MM.1S (cell line): ENCODE results near the gene PGGHG.

Source experiments
- DNase-seq: peaks from one replicate; pipeline ENCODE4 v3.0.0-alpha.2; 2015
- H2AFZ ChIP-seq: fragments of 300-600 bp; sonication (generic); 2 replicates; pipeline ENCODE4 v1.6.0; 2016; ENCODE audit warnings: antibody characterized with exemption, low read length
- H3F3A ChIP-seq: fragments of 300-600 bp; sonication (generic); 2 replicates; pipeline ENCODE4 v1.6.1; 2016; ENCODE audit warnings: mild to moderate bottlenecking, antibody characterized with exemption, low read length, moderate library complexity, mixed read lengths; ENCODE audit not compliant: insufficient read depth
- H3K27ac ChIP-seq: fragments of 300-600 bp; sonication (generic); 2 replicates; pipeline ENCODE4 v1.5.1; 2016; ENCODE audit warnings: mild to moderate bottlenecking, low read length
- H3K27me3 ChIP-seq: fragments of 300-600 bp; sonication (generic); replicated peaks from 2 replicates; pipeline ENCODE4 v1.6.0; 2016; ENCODE audit warnings: low read length; ENCODE audit not compliant: insufficient read depth
- H3K36me3 ChIP-seq: fragments of 300-600 bp; sonication (generic); replicated peaks from 2 replicates; pipeline ENCODE4 v1.6.1; 2016; ENCODE audit warnings: mild to moderate bottlenecking, low read length, mixed read lengths; ENCODE audit not compliant: insufficient read depth
- H3K4me1 ChIP-seq: fragments of 300-600 bp; sonication (generic); 2 replicates; pipeline ENCODE4 v1.6.1; 2016; ENCODE audit warnings: low read length, mixed read lengths
- H3K4me2 ChIP-seq: fragments of 300-600 bp; sonication (generic); 2 replicates; pipeline ENCODE4 v1.6.0; 2016; ENCODE audit warnings: low read depth, low read length
- H3K4me3 ChIP-seq: fragments of 300-600 bp; sonication (generic); 2 replicates; pipeline ENCODE4 v1.5.1; 2016; ENCODE audit warnings: low read length, mixed read lengths
- H3K79me2 ChIP-seq: fragments of 300-600 bp; sonication (generic); 2 replicates; pipeline ENCODE4 v1.6.1; 2016; ENCODE audit warnings: mixed run types, low read length, mixed read lengths
- H3K9ac ChIP-seq: fragments of 300-600 bp; sonication (generic); 2 replicates; pipeline ENCODE4 v1.6.1; 2016; ENCODE audit warnings: low read length, mixed read lengths
- H3K9me2 ChIP-seq: fragments of 300-600 bp; sonication (generic); replicated peaks from 2 replicates; pipeline ENCODE4 v1.6.1; 2016; ENCODE audit warnings: mild to moderate bottlenecking, low read length, mixed read lengths; ENCODE audit not compliant: insufficient read depth
- H3K9me3 ChIP-seq: fragments of 300-600 bp; sonication (generic); replicated peaks from 2 replicates; pipeline ENCODE4 v1.6.1; 2016; ENCODE audit warnings: mild to moderate bottlenecking, low read length, mixed read lengths; ENCODE audit not compliant: insufficient read depth
- H4K20me1 ChIP-seq: fragments of 300-600 bp; sonication (generic); 2 replicates; pipeline ENCODE4 v1.6.1; 2016; ENCODE audit warnings: mild to moderate bottlenecking, low read length, moderate library complexity, mixed read lengths; ENCODE audit not compliant: insufficient read depth
- EZH2 ChIP-seq: fragments of 300-600 bp; sonication (generic); optimal IDR thresholded peaks from 2 replicates; pipeline ENCODE3; 2017; ENCODE audit warnings: low read depth, mild to moderate bottlenecking, antibody characterized with exemption, low read length, mixed read lengths
- EZH2phosphoT487 ChIP-seq: fragments of 300-600 bp; sonication (generic); IDR thresholded peaks from 2 replicates; pipeline ENCODE4 v1.6.1; 2018; ENCODE audit warnings: antibody characterized with exemption, low read length
- TF ChIP-seq, protein P1 (sequence below): fragments of 300-600 bp; sonication (generic); IDR thresholded peaks from 2 replicates; pipeline ENCODE4 v1.5.1; 2016; ENCODE audit warnings: antibody characterized with exemption, low read length, mixed read lengths

The PGGHG gene

DNA sequence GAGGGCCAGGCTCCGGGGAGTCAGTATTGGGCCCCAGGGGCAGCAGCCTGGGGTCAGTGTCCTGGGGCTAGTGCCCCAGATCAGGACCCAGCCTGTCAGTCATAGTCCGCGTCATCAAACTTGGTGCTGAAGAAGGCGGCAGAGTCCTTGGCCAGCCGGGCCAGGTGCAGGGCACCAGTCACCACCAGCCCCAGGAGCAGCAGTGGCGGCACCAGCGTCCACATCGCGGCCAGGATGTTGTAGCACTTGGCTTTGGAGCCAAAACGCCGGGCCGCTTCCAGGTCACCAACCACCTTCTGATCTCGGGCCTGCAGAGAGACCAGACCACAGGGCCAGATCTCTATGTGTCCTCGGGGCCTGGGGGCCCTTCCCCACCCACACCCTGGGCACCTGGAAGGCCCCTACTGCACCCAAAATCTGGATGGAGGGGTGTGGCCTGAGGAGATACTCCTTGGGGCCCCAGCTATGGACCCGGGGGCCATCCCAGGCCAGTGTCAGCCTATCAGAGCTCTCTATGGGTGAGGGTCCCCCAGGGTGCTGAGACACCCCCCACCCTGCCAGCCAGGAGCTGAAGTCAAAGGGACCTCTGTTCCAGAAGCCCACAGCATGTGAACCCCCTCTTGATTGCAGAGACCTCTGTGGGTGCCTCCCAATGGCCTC is 9.6 kb downstream of the PGGHG start:
- Histone ChIP-seq H3F3A (no peaks in the 10 kb centered on the region), H3K9me3 (no peaks in the 10 kb centered on the region), H3K27ac (no peak overlapping the region), H3K4me1 (no peaks in the 10 kb centered on the region), H3K79me2 (no peaks in the 10 kb centered on the region), H4K20me1 (no peaks in the 10 kb centered on the region), H3K27me3 (peaks cover 49% of the 10 kb centered on the region), H3K9ac (no peak overlapping the region), H3K4me3 (no peak overlapping the region), H2AFZ (no peak overlapping the region), H3K9me2 (no peaks in the 10 kb centered on the region), H3K4me2 (no peak overlapping the region), H3K36me3 (no peaks in the 10 kb centered on the region)
- TF ChIP-seq, protein P1, sequence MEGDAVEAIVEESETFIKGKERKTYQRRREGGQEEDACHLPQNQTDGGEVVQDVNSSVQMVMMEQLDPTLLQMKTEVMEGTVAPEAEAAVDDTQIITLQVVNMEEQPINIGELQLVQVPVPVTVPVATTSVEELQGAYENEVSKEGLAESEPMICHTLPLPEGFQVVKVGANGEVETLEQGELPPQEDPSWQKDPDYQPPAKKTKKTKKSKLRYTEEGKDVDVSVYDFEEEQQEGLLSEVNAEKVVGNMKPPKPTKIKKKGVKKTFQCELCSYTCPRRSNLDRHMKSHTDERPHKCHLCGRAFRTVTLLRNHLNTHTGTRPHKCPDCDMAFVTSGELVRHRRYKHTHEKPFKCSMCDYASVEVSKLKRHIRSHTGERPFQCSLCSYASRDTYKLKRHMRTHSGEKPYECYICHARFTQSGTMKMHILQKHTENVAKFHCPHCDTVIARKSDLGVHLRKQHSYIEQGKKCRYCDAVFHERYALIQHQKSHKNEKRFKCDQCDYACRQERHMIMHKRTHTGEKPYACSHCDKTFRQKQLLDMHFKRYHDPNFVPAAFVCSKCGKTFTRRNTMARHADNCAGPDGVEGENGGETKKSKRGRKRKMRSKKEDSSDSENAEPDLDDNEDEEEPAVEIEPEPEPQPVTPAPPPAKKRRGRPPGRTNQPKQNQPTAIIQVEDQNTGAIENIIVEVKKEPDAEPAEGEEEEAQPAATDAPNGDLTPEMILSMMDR, result no peak
- TF ChIP-seq EZH2phosphoT487, result no peak
- no peak for TF ChIP-seq EZH2
- no peak for DNase-seq

DNA sequence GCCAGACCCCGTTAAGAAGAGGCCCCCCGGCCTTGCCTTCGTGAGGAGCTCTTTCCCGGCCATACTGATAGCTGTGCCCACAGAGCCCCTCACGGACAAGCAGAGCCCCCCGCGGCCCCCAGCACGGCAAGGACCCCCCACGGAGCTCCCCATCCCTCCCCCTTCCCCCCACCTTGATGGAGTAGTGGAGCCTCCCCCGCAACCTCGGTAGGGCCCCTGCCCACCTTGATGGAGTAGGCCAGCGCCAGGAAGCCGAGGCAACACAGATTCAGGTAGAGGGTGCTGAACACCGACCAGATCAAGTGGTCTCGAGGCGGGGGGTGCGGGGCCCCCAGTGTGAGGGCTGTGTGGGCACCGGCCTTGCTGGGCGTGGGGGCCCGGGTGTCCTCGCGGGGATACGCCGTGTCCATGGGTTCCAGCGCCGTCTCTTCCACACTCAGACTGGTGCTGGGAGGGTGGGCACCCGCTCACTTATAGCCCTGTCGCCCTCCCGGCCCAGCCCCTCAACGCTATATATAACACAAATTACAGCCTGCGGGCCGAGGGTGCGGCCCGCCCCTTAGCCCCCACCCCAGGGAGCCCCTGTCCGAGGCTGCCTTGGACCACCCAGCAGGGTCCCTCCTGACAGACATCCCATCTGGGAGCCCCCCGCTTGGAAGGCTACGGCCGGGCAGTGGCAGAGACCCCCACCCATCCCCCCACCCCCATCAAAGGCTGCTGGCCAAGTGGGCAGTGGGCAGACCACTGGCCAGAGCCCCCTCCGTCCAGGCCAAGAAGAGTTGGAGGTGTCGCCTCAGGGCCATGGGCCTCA is 10.4 kb downstream of the PGGHG start, which contains the start of gene IFITM5:
IFITM5 (minus strand) TSS at position 446 of the 811 bp plus-strand sequence; CDS start at position 410, 36 bp downstream.
- Histone ChIP-seq H3K4me2 (no peak within 1 kb of the TSS), H3K27ac (no peak within 1 kb of the TSS), H4K20me1 (no peaks in the 10 kb centered on the region), H2AFZ (no peak within 1 kb of the TSS), H3K9me2 (no peaks in the 10 kb centered on the region), H3K27me3 (peaks cover 52% of the 10 kb centered on the region), H3K4me1 (no peaks in the 10 kb centered on the region), H3K9me3 (no peaks in the 10 kb centered on the region), H3K9ac (no peak within 1 kb of the TSS), H3K36me3 (no peaks in the 10 kb centered on the region), H3K4me3 (no peak within 1 kb of the TSS), H3K79me2 (no peaks in the 10 kb centered on the region), H3F3A (no peaks in the 10 kb centered on the region)
- DNase-seq, result no peak
- TF ChIP-seq EZH2phosphoT487 (no peak), EZH2 (no peak)
- TF ChIP-seq, protein P1, result no peak

DNA sequence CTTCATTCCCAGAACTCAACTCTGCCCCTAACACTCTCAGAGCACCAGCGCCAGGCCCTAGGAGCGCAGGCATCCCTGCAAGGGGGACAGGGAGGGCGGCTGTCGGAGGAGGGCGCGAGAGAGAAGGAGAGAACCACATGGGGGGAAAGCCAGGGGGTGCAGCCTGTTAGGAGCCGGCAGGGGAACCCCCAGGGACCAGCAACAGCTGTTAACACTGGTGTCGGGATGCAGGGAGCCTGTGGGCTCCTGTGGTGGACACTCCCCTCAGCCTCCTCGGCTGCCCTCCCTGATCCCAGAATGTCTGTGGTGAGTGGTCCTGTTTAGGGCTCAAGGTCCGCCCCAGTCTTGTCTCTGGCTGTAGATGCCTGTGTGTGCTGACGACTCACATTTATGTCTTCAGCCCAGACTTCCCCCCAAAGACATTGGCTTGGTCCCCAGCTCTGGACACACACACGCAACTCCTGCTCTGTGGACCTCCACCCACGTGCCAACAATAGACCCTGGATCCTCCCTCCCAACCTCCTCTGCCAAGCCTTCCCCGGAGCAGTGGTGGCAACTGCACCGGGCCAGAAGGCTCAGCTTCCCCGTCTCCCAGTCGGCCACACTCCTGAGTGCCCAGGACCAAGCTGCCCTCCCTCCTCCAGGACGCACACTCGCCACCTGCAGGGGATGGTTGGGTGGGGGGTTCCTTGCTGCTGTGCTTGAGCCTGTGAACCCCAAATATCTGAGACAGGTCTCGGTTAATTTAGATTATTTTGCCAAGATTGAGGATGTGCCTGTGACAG is 11.2 kb downstream of the PGGHG start:
- Histone ChIP-seq H3K9ac (no peak overlapping the region), H4K20me1 (no peaks in the 10 kb centered on the region), H3K27me3 (peaks cover 54% of the 10 kb centered on the region), H3K4me3 (no peak overlapping the region), H3K4me2 (no peak overlapping the region), H3K27ac (no peak overlapping the region), H3F3A (no peaks in the 10 kb centered on the region), H3K9me3 (no peaks in the 10 kb centered on the region), H3K4me1 (no peaks in the 10 kb centered on the region), H3K79me2 (no peaks in the 10 kb centered on the region), H2AFZ (no peak overlapping the region), H3K9me2 (no peaks in the 10 kb centered on the region), H3K36me3 (no peaks in the 10 kb centered on the region)
- TF ChIP-seq, protein P1, result no peak
- TF ChIP-seq EZH2, result no peak
- no peak for TF ChIP-seq EZH2phosphoT487
- DNase-seq, result no peak
